Measurements from ENCODE around the gene CCDC85B.

CCDC85B gene

GRCh38 chr11:65892661-65893317, 2.3 kb downstream of the CCDC85B start:
- DNase-seq (ENCODE audit: insufficient read length) (no peak), FAIRE-seq (no peak)
- TF ChIP-seq TAF1 (IDR thresholded peaks at IDR 0.05; ENCODE audit: borderline replicate concordance, low read depth, low read length), result no peak
- TF ChIP-seq POLR2AphosphoS5 (IDR thresholded peaks at IDR 0.05; ENCODE audit: low read depth, low read length), result 0 out of 2 replicates have a peak, but pooled peaks have one; percentile 27
- TF ChIP-seq POLR2A (IDR thresholded peaks at IDR 0.05; ENCODE audit: low read depth, low read length), result no peak; the same call in 1 of the 2 replicates

- no peak for TF ChIP-seq TAF1 (IDR thresholded peaks at IDR 0.05; ENCODE audit: borderline replicate concordance, low read depth, low read length)
- TF ChIP-seq POLR2AphosphoS5 (IDR thresholded peaks at IDR 0.05; ENCODE audit: low read depth, low read length), result peak; percentile 68; the same call in 1 of the 2 replicates
- peak; percentile 66; the same call in 1 of the 2 replicates for TF ChIP-seq POLR2A (IDR thresholded peaks at IDR 0.05; ENCODE audit: low read depth, low read length)
- FAIRE-seq (peak; percentile 89), DNase-seq (ENCODE audit: insufficient read length) (no peak)
These were observed 3.6 kb downstream of the CCDC85B start for GRCh38 chr11:65894034-65894591.

GRCh38 chr11:65895482-65895981, 5.1 kb downstream of the CCDC85B start:
- FAIRE-seq (no peak), DNase-seq (ENCODE audit: insufficient read length) (no peak)
- no peak for TF ChIP-seq POLR2A (IDR thresholded peaks at IDR 0.05; ENCODE audit: low read depth, low read length)
- no peak for TF ChIP-seq TAF1 (IDR thresholded peaks at IDR 0.05; ENCODE audit: borderline replicate concordance, low read depth, low read length)
- no peak for TF ChIP-seq POLR2AphosphoS5 (IDR thresholded peaks at IDR 0.05; ENCODE audit: low read depth, low read length)

- TF ChIP-seq TAF1 (IDR thresholded peaks at IDR 0.05; ENCODE audit: borderline replicate concordance, low read depth, low read length) (no peak), POLR2A (IDR thresholded peaks at IDR 0.05; ENCODE audit: low read depth, low read length) (no peak), POLR2AphosphoS5 (IDR thresholded peaks at IDR 0.05; ENCODE audit: low read depth, low read length) (no peak)
- DNase-seq (ENCODE audit: insufficient read length), result no peak
- no peak for FAIRE-seq
These were observed 5.8 kb downstream of the CCDC85B start for GRCh38 chr11:65896034-65896999.

GRCh38 chr11:65897020-65897471, 6.6 kb downstream of the CCDC85B start:
- no peak for FAIRE-seq
- TF ChIP-seq POLR2AphosphoS5 (IDR thresholded peaks at IDR 0.05; ENCODE audit: low read depth, low read length), result no peak
- TF ChIP-seq POLR2A (IDR thresholded peaks at IDR 0.05; ENCODE audit: low read depth, low read length), result no peak
- no peak for TF ChIP-seq TAF1 (IDR thresholded peaks at IDR 0.05; ENCODE audit: borderline replicate concordance, low read depth, low read length)
- no peak for DNase-seq (ENCODE audit: insufficient read length)

GRCh38 chr11:65898656-65899355, 8.3 kb downstream of the CCDC85B start:
- FAIRE-seq (no peak), DNase-seq (ENCODE audit: insufficient read length) (no peak)
- TF ChIP-seq POLR2AphosphoS5 (IDR thresholded peaks at IDR 0.05; ENCODE audit: low read depth, low read length) (no peak), POLR2A (IDR thresholded peaks at IDR 0.05; ENCODE audit: low read depth, low read length) (no peak), TAF1 (IDR thresholded peaks at IDR 0.05; ENCODE audit: borderline replicate concordance, low read depth, low read length) (no peak)

GRCh38 chr11:65899356-65900124, 9.1 kb downstream of the CCDC85B start:
- FAIRE-seq (no peak), DNase-seq (ENCODE audit: insufficient read length) (no peak)
- TF ChIP-seq POLR2AphosphoS5 (IDR thresholded peaks at IDR 0.05; ENCODE audit: low read depth, low read length) (no peak), POLR2A (IDR thresholded peaks at IDR 0.05; ENCODE audit: low read depth, low read length) (no peak), TAF1 (IDR thresholded peaks at IDR 0.05; ENCODE audit: borderline replicate concordance, low read depth, low read length) (no peak)

GRCh38 chr11:65900125-65900898, 9.8 kb downstream of the CCDC85B start, which contains the start of gene FOSL1:
Gene FOSL1 (minus strand): TSS chr11:65900388. CDS start chr11:65900339, 49 bp downstream.
- peak; percentile 30 for FAIRE-seq
- peak; percentile 89 for DNase-seq (ENCODE audit: insufficient read length)
- TF ChIP-seq TAF1 (IDR thresholded peaks at IDR 0.05; ENCODE audit: borderline replicate concordance, low read depth, low read length), result no peak
- peak; percentile 33; the same call in 1 of the 2 replicates for TF ChIP-seq POLR2A (IDR thresholded peaks at IDR 0.05; ENCODE audit: low read depth, low read length)
- no peak for TF ChIP-seq POLR2AphosphoS5 (IDR thresholded peaks at IDR 0.05; ENCODE audit: low read depth, low read length)

- FAIRE-seq (no peak), DNase-seq (ENCODE audit: insufficient read length) (no peak)
- TF ChIP-seq POLR2A (IDR thresholded peaks at IDR 0.05; ENCODE audit: low read depth, low read length) (no peak), POLR2AphosphoS5 (IDR thresholded peaks at IDR 0.05; ENCODE audit: low read depth, low read length) (no peak), TAF1 (IDR thresholded peaks at IDR 0.05; ENCODE audit: borderline replicate concordance, low read depth, low read length) (no peak)
These were observed 10.4 kb downstream of the CCDC85B start for GRCh38 chr11:65900899-65901180.

Measured in GM12892 (cell line).